HEK293 (cell line): ENCODE data around the gene KRT20.

Source experiments
- CTCF ChIA-PET: fragments of 350-600 bp; formaldehyde crosslinking; extraction: SDS; loops from one replicate; lab custom pipeline; 2021; ENCODE audit warnings: antibody characterized with exemption; lab: Yijun Ruan, JAX
- POLR2A ChIA-PET: fragments of 300-600 bp; formaldehyde crosslinking; extraction: SDS; loops from one replicate; lab custom pipeline; 2020; ENCODE audit warnings: antibody characterized with exemption, inconsistent platforms; lab: Yijun Ruan, JAX
- H3K27ac ChIP-seq: fragments of 200-500 bp; sonication (Bioruptor generic); 2 replicates; pipeline ENCODE4 v1.5.1; 2014; ENCODE audit warnings: low read depth, low read length, control low read depth, inconsistent platforms; ENCODE audit errors: extremely low read depth
- H3K36me3 ChIP-seq, 2 experiments: fragments of 200-500 bp in 1 of 2; sonication (Bioruptor generic) in 1 of 2; 1 replicate in 1 of 2; 2 replicates in 1 of 2; pipeline ENCODE4 v1.5.1; 2014 to 2017; ENCODE audit warnings: inconsistent platforms in 2 of 2, low read length in 2 of 2; ENCODE audit not compliant: control insufficient read depth in 2 of 2, insufficient read depth in 1 of 2
- H3K4me1 ChIP-seq: fragments of 200-500 bp; sonication (Bioruptor generic); 2 replicates; pipeline ENCODE4 v1.5.1; 2014; ENCODE audit warnings: mild to moderate bottlenecking, low read length, inconsistent platforms; ENCODE audit not compliant: control insufficient read depth, insufficient read depth
- H3K4me3 ChIP-seq: 2 replicates; pipeline ENCODE4 v1.5.1; 2011; ENCODE audit warnings: low read depth, mild to moderate bottlenecking, control low read depth, low read length, moderate library complexity
- H3K9me3 ChIP-seq: fragments of 200-500 bp; sonication (Bioruptor generic); 2 replicates; pipeline ENCODE4 v1.5.1; 2014; ENCODE audit warnings: low read depth, low read length, inconsistent platforms; ENCODE audit not compliant: control insufficient read depth, insufficient read depth
- GLIS2 ChIP-seq: fragments of 450-650 bp; formaldehyde crosslinking; IDR thresholded peaks from 2 replicates; pipeline ENCODE4 v1.5.1; 2016; ENCODE audit warnings: missing biosample characterization, missing genetic modification characterization
- KLF16 ChIP-seq: fragments of 450-650 bp; formaldehyde crosslinking; IDR thresholded peaks from 2 replicates; pipeline ENCODE4 v1.5.1; 2017; ENCODE audit warnings: missing biosample characterization, missing genetic modification characterization
- OVOL3 ChIP-seq: fragments of 450-650 bp; formaldehyde crosslinking; IDR thresholded peaks from 2 replicates; pipeline ENCODE4 v1.5.1; 2016; ENCODE audit warnings: missing biosample characterization, missing genetic modification characterization
- PRDM1 ChIP-seq: fragments of 450-650 bp; formaldehyde crosslinking; IDR thresholded peaks from 2 replicates; pipeline ENCODE4; 2016; ENCODE audit warnings: missing biosample characterization, missing genetic modification characterization
- RBAK ChIP-seq: fragments of 450-650 bp; formaldehyde crosslinking; IDR thresholded peaks from 2 replicates; pipeline ENCODE4 v1.5.1; 2016; ENCODE audit warnings: missing biosample characterization, missing genetic modification characterization
- SALL2 ChIP-seq: fragments of 450-650 bp; formaldehyde crosslinking; IDR thresholded peaks from 2 replicates; pipeline ENCODE4 v1.5.0; 2017; ENCODE audit warnings: missing biosample characterization, mild to moderate bottlenecking, missing genetic modification characterization, borderline replicate concordance
- ZBTB11 ChIP-seq: fragments of 450-650 bp; formaldehyde crosslinking; conservative IDR thresholded peaks from 2 replicates; pipeline ENCODE4 v1.5.1; 2016; ENCODE audit warnings: low read depth, missing biosample characterization, missing genetic modification characterization
- ZBTB48 ChIP-seq: fragments of 450-650 bp; formaldehyde crosslinking; IDR thresholded peaks from 2 replicates; pipeline ENCODE4 v1.5.1; 2016; ENCODE audit warnings: missing biosample characterization, missing genetic modification characterization
- ZFHX2 ChIP-seq: fragments of 450-650 bp; formaldehyde crosslinking; conservative IDR thresholded peaks from 2 replicates; pipeline ENCODE4 v1.5.1; 2016; ENCODE audit warnings: missing biosample characterization, missing genetic modification characterization
- ZFP3 ChIP-seq: fragments of 450-650 bp; formaldehyde crosslinking; IDR thresholded peaks from 2 replicates; pipeline ENCODE4 v1.5.1; 2016; ENCODE audit warnings: low read depth, missing biosample characterization, missing genetic modification characterization
- ZIC2 ChIP-seq: fragments of 450-650 bp; formaldehyde crosslinking; IDR thresholded peaks from 2 replicates; pipeline ENCODE4 v1.5.1; 2016; ENCODE audit warnings: missing biosample characterization, missing genetic modification characterization
- ZNF138 ChIP-seq: fragments of 450-650 bp; formaldehyde crosslinking; IDR thresholded peaks from 2 replicates; pipeline ENCODE4 v1.5.1; 2016; ENCODE audit warnings: missing biosample characterization, missing genetic modification characterization, borderline replicate concordance
- ZNF16 ChIP-seq: fragments of 450-650 bp; formaldehyde crosslinking; IDR thresholded peaks from 2 replicates; pipeline ENCODE4 v1.5.1; 2016; ENCODE audit warnings: low read depth, missing biosample characterization, missing genetic modification characterization
- ZNF174 ChIP-seq: fragments of 450-650 bp; formaldehyde crosslinking; IDR thresholded peaks from 2 replicates; pipeline ENCODE4 v1.5.0; 2017; ENCODE audit warnings: missing biosample characterization, mild to moderate bottlenecking, missing genetic modification characterization
- ZNF184 ChIP-seq: fragments of 450-650 bp; IDR thresholded peaks from 2 replicates; pipeline ENCODE4 v1.5.1; 2018; ENCODE audit warnings: missing biosample characterization, mild to moderate bottlenecking, missing genetic modification characterization
- ZNF292 ChIP-seq: fragments of 450-650 bp; formaldehyde crosslinking; IDR thresholded peaks from 2 replicates; pipeline ENCODE4 v1.5.1; 2016; ENCODE audit warnings: low read depth, missing biosample characterization, missing genetic modification characterization, borderline replicate concordance
- ZNF302 ChIP-seq: fragments of 450-650 bp; formaldehyde crosslinking; IDR thresholded peaks from 2 replicates; pipeline ENCODE4 v1.5.1; 2016; ENCODE audit warnings: missing biosample characterization, missing genetic modification characterization, low read depth
- ZNF311 ChIP-seq: fragments of 450-650 bp; formaldehyde crosslinking; IDR thresholded peaks from 2 replicates; pipeline ENCODE4 v1.5.1; 2017; ENCODE audit warnings: missing biosample characterization, missing genetic modification characterization, borderline replicate concordance
- ZNF423 ChIP-seq: fragments of 450-650 bp; formaldehyde crosslinking; IDR thresholded peaks from 2 replicates; pipeline ENCODE4 v1.5.1; 2016; ENCODE audit warnings: missing biosample characterization, missing genetic modification characterization
- ZNF510 ChIP-seq: fragments of 450-650 bp; formaldehyde crosslinking; IDR thresholded peaks from 2 replicates; pipeline ENCODE4 v1.5.1; 2018; ENCODE audit warnings: mild to moderate bottlenecking, missing genetic modification characterization, missing biosample characterization; ENCODE audit not compliant: insufficient replicate concordance
- ZNF624 ChIP-seq: fragments of 450-650 bp; formaldehyde crosslinking; IDR thresholded peaks from 2 replicates; pipeline ENCODE4 v1.5.1; 2017; ENCODE audit warnings: missing biosample characterization, missing genetic modification characterization
- ZNF629 ChIP-seq: fragments of 450-650 bp; formaldehyde crosslinking; IDR thresholded peaks from 2 replicates; pipeline ENCODE4 v1.5.1; 2017; ENCODE audit warnings: missing biosample characterization, missing genetic modification characterization
- ZNF776 ChIP-seq: fragments of 450-650 bp; formaldehyde crosslinking; IDR thresholded peaks from 2 replicates; pipeline ENCODE4 v1.5.0; 2017; ENCODE audit warnings: missing biosample characterization, missing genetic modification characterization, borderline replicate concordance
- ZNF785 ChIP-seq: fragments of 450-650 bp; formaldehyde crosslinking; IDR thresholded peaks from 2 replicates; pipeline ENCODE4 v1.5.1; 2016; ENCODE audit warnings: missing biosample characterization, missing genetic modification characterization
- ZNF830 ChIP-seq: fragments of 450-650 bp; IDR thresholded peaks from 2 replicates; pipeline ENCODE4 v1.5.0; 2018; ENCODE audit warnings: missing biosample characterization, missing genetic modification characterization, low read depth, mild to moderate bottlenecking, moderate library complexity
- ZNF837 ChIP-seq: fragments of 450-650 bp; formaldehyde crosslinking; IDR thresholded peaks from 2 replicates; pipeline ENCODE4 v1.5.1; 2016; ENCODE audit warnings: missing biosample characterization, missing genetic modification characterization
- ZSCAN4 ChIP-seq: fragments of 450-650 bp; formaldehyde crosslinking; IDR thresholded peaks from 2 replicates; pipeline ENCODE4 v1.5.1; 2017; ENCODE audit warnings: missing biosample characterization, missing genetic modification characterization
- TF ChIP-seq, protein P1 (sequence below): sonication (generic); formaldehyde crosslinking; IDR thresholded peaks from 2 replicates; pipeline ENCODE4 v1.8.1; 2022; ENCODE audit warnings: mild to moderate bottlenecking, moderate library complexity, missing genetic modification reagents

Gene KRT20

DNA sequence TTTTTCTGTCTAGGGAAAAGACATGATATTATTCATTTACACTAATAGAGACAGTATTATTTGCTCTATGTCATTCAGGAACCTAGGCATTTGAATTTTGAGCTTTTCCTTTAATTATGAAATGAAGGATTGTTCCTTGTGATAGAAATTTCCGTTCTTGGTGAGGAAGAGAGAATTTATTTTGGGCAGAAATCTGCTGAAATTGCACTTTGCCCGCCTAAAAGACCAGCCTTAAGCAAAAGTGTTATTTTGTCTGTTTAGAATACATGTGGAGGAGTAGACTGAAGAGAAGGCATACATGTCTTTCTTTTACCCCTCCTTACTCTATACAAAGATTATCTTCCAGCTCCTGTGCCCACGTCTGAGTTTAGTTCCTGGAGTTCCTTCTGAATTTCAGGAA lies 45.8 kb downstream of the KRT20 start:
- POLR2A ChIA-PET, result no interaction called here
- no peak overlapping the region for H3K27ac ChIP-seq

GRCh38 chr17:40836020-40836419 lies 49.0 kb downstream of the KRT20 start:
- H3K4me3 ChIP-seq, result no peak overlapping the region
- H3K9me3 ChIP-seq, result no peaks in the 10 kb centered on the region
- peaks cover 0 to 24% of the 10 kb centered on the region in 2 experiments for H3K36me3 ChIP-seq
- CTCF ChIA-PET, result interaction anchor here (0.6 kb wide), 1 partner anchor 245 kb away, joined by 3 read pairs; no protein-coding TSS in a partner anchor
- POLR2A ChIA-PET, result no interaction called here
- H3K27ac ChIP-seq, result no peak overlapping the region
- TF ChIP-seq ZNF174 (tag by site-specific recombination), result no peak
- TF ChIP-seq ZNF423, result no peak
- no peak for TF ChIP-seq ZNF785 (tag by site-specific recombination)
- 0 out of 2 replicates have a peak, but pooled peaks have one; percentile 13 for TF ChIP-seq ZSCAN4 (tag by site-specific recombination)
- TF ChIP-seq ZBTB48, result no peak
- TF ChIP-seq ZNF830 (tag by site-specific recombination), result no peak
- TF ChIP-seq PRDM1 (tag by site-specific recombination), result no peak
- TF ChIP-seq ZNF624 (tag by site-specific recombination), result no peak
- TF ChIP-seq OVOL3, result no peak
- TF ChIP-seq, protein P1, sequence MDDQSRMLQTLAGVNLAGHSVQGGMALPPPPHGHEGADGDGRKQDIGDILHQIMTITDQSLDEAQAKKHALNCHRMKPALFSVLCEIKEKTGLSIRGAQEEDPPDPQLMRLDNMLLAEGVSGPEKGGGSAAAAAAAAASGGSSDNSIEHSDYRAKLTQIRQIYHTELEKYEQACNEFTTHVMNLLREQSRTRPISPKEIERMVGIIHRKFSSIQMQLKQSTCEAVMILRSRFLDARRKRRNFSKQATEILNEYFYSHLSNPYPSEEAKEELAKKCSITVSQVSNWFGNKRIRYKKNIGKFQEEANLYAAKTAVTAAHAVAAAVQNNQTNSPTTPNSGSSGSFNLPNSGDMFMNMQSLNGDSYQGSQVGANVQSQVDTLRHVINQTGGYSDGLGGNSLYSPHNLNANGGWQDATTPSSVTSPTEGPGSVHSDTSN (CRISPR knock-in tag), result no peak
- TF ChIP-seq ZNF16, result no peak
- 0 out of 2 replicates have a peak, but pooled peaks have one; percentile 20 for TF ChIP-seq ZFHX2 (tag by site-specific recombination)
- no peaks in the 10 kb centered on the region for H3K4me1 ChIP-seq

More for the DNA sequence above, 45.8 kb downstream of the KRT20 start:
- H3K4me1 ChIP-seq, result no peaks in the 10 kb centered on the region
- TF ChIP-seq GLIS2, result no peak
- no peak for TF ChIP-seq OVOL3
- TF ChIP-seq KLF16 (tag by site-specific recombination), result no peak
- no peak for TF ChIP-seq ZNF184 (tag by site-specific recombination)
- no peak for TF ChIP-seq ZNF174 (tag by site-specific recombination)
- no peak for TF ChIP-seq ZFP3 (tag by site-specific recombination)
- TF ChIP-seq SALL2 (tag by site-specific recombination), result no peak
- TF ChIP-seq ZNF292 (tag by site-specific recombination), result no peak
- no peak for TF ChIP-seq ZNF629
- TF ChIP-seq, all 188 proteins: peak for 0
- CTCF ChIA-PET, result interaction anchor here (1.0 to 1.1 kb wide), 3 partner anchors 17 to 824 kb away, joined by 3 to 6 read pairs (median 4); no protein-coding TSS in a partner anchor
- no peaks in the 10 kb centered on the region for H3K9me3 ChIP-seq
- peaks cover 0 to 17% of the 10 kb centered on the region in 2 experiments for H3K36me3 ChIP-seq
- no peak overlapping the region for H3K4me3 ChIP-seq

GRCh38 chr17:40833882-40834281 lies 51.2 kb downstream of the KRT20 start:
- Histone ChIP-seq H3K4me3 (no peak overlapping the region), H3K36me3 (peaks cover 0 to 24% of the 10 kb centered on the region in 2 experiments), H3K4me1 (no peaks in the 10 kb centered on the region), H3K9me3 (no peaks in the 10 kb centered on the region), H3K27ac (no peak overlapping the region)
- POLR2A ChIA-PET, result no interaction called here
- CTCF ChIA-PET, result interaction anchor here (1.1 kb wide), 1 partner anchor 815 kb away, joined by 3 read pairs; no protein-coding TSS in a partner anchor
- TF ChIP-seq ZNF311 (tag by site-specific recombination), result no peak
- no peak for TF ChIP-seq ZBTB11
- no peak for TF ChIP-seq ZNF837 (tag by site-specific recombination)
- TF ChIP-seq ZNF510 (tag by site-specific recombination), result no peak
- TF ChIP-seq ZIC2 (tag by site-specific recombination), result no peak
- no peak for TF ChIP-seq ZNF776 (tag by site-specific recombination)
- TF ChIP-seq ZNF302, result no peak
- no peak for TF ChIP-seq RBAK (tag by site-specific recombination)
- TF ChIP-seq ZNF138 (tag by site-specific recombination), result no peak
